ENCODE data around the gene LRRC61.

Gene LRRC61

GRCh38 chr7:150329331-150330120 lies 6.4 kb downstream of the LRRC61 start:
- no peak overlapping the region for H2BK15ac ChIP-seq (replicated peaks; ENCODE audit: low read depth)
- WGBS (ENCODE audit: extremely low coverage, insufficient coverage, low lambda C conversion rate) = no CpG with 5 or more reads among the region's 22 CpGs
- H3K9ac ChIP-seq (ENCODE audit: low read length) = no peak overlapping the region
- H4K8ac ChIP-seq (ENCODE audit: low read depth, low read length) = no peak overlapping the region
- no peak overlapping the region for H3K4ac ChIP-seq (ENCODE audit: low read depth, low read length)
- H3K56ac ChIP-seq (ENCODE audit: low read length) = peak overlapping the region; percentile 35
- H3K4me2 ChIP-seq (ENCODE audit: low read length) = no peak overlapping the region
- H2BK5ac ChIP-seq (ENCODE audit: low read length) = no peak overlapping the region
- no peaks in the 10 kb centered on the region for H3K36me3 ChIP-seq (ENCODE audit: control insufficient read depth, insufficient read depth, low read length)
- H3K79me1 ChIP-seq (ENCODE audit: low read length) = no peaks in the 10 kb centered on the region
- no peak overlapping the region for H3K27ac ChIP-seq (ENCODE audit: low read depth, low read length)
- DNase-seq = peak; percentile 56
- no peaks in the 10 kb centered on the region for H3K27me3 ChIP-seq (ENCODE audit: insufficient read depth, low read length, poor library complexity)
- H3K18ac ChIP-seq (ENCODE audit: low read length) = no peak overlapping the region
- H2AK5ac ChIP-seq (ENCODE audit: low read length) = no peak overlapping the region
- H3K79me2 ChIP-seq (ENCODE audit: control insufficient read depth, insufficient read depth, low read length) = no peaks in the 10 kb centered on the region
- no peak overlapping the region for H3K4me3 ChIP-seq (ENCODE audit: low read length)
- no peak overlapping the region for H3K23ac ChIP-seq (ENCODE audit: low read length)
- H4K5ac ChIP-seq (ENCODE audit: low read length) = no peak overlapping the region
- no peak overlapping the region for H2BK120ac ChIP-seq (ENCODE audit: low read depth, low read length)
- no peaks in the 10 kb centered on the region for H3K4me1 ChIP-seq (ENCODE audit: control insufficient read depth, low read depth, low read length)

GRCh38 chr7:150330211-150330885 lies 7.2 kb downstream of the LRRC61 start:
- H3K36me3 ChIP-seq (ENCODE audit: control insufficient read depth, insufficient read depth, low read length) = no peaks in the 10 kb centered on the region
- H2BK120ac ChIP-seq (ENCODE audit: low read depth, low read length) = no peak overlapping the region
- H3K4ac ChIP-seq (ENCODE audit: low read depth, low read length) = no peak overlapping the region
- H3K4me2 ChIP-seq (ENCODE audit: low read length) = no peak overlapping the region
- peaks cover 2% of the 10 kb centered on the region for H3K4me1 ChIP-seq (ENCODE audit: control insufficient read depth, low read depth, low read length)
- no peak overlapping the region for H2AK5ac ChIP-seq (ENCODE audit: low read length)
- no peak overlapping the region for H2BK5ac ChIP-seq (ENCODE audit: low read length)
- H3K18ac ChIP-seq (ENCODE audit: low read length) = no peak overlapping the region
- H4K8ac ChIP-seq (ENCODE audit: low read depth, low read length) = no peak overlapping the region
- H4K5ac ChIP-seq (ENCODE audit: low read length) = no peak overlapping the region
- no peaks in the 10 kb centered on the region for H3K79me2 ChIP-seq (ENCODE audit: control insufficient read depth, insufficient read depth, low read length)
- no peak for DNase-seq
- H2BK15ac ChIP-seq (replicated peaks; ENCODE audit: low read depth) = no peak overlapping the region
- H3K56ac ChIP-seq (ENCODE audit: low read length) = no peak overlapping the region
- H3K23ac ChIP-seq (ENCODE audit: low read length) = no peak overlapping the region
- no CpG with 5 or more reads among the region's 19 CpGs for WGBS (ENCODE audit: extremely low coverage, insufficient coverage, low lambda C conversion rate)
- H3K27ac ChIP-seq (ENCODE audit: low read depth, low read length) = no peak overlapping the region
- no peaks in the 10 kb centered on the region for H3K79me1 ChIP-seq (ENCODE audit: low read length)
- H3K9ac ChIP-seq (ENCODE audit: low read length) = no peak overlapping the region
- H3K27me3 ChIP-seq (ENCODE audit: insufficient read depth, low read length, poor library complexity) = no peaks in the 10 kb centered on the region
- H3K4me3 ChIP-seq (ENCODE audit: low read length) = no peak overlapping the region

GRCh38 chr7:150332852-150333635 lies 9.9 kb downstream of the LRRC61 start:
- no peak for DNase-seq
- H3K4ac ChIP-seq (ENCODE audit: low read depth, low read length) = no peak overlapping the region
- H3K4me2 ChIP-seq (ENCODE audit: low read length) = no peak overlapping the region
- no peak overlapping the region for H2BK15ac ChIP-seq (replicated peaks; ENCODE audit: low read depth)
- H3K27ac ChIP-seq (ENCODE audit: low read depth, low read length) = no peak overlapping the region
- H3K27me3 ChIP-seq (ENCODE audit: insufficient read depth, low read length, poor library complexity) = no peaks in the 10 kb centered on the region
- H3K9ac ChIP-seq (ENCODE audit: low read length) = no peak overlapping the region
- no peak overlapping the region for H3K4me3 ChIP-seq (ENCODE audit: low read length)
- no peaks in the 10 kb centered on the region for H3K36me3 ChIP-seq (ENCODE audit: control insufficient read depth, insufficient read depth, low read length)
- no peak overlapping the region for H4K5ac ChIP-seq (ENCODE audit: low read length)
- no peak overlapping the region for H3K18ac ChIP-seq (ENCODE audit: low read length)
- H4K8ac ChIP-seq (ENCODE audit: low read depth, low read length) = no peak overlapping the region
- H2AK5ac ChIP-seq (ENCODE audit: low read length) = no peak overlapping the region
- H3K79me2 ChIP-seq (ENCODE audit: control insufficient read depth, insufficient read depth, low read length) = no peaks in the 10 kb centered on the region
- H3K4me1 ChIP-seq (ENCODE audit: control insufficient read depth, low read depth, low read length) = peaks cover 7% of the 10 kb centered on the region
- whole genome bisulfite sequencing (ENCODE audit: extremely low coverage, insufficient coverage, low lambda C conversion rate) = no CpG with 5 or more reads among the region's 18 CpGs
- H3K56ac ChIP-seq (ENCODE audit: low read length) = no peak overlapping the region
- H3K79me1 ChIP-seq (ENCODE audit: low read length) = no peaks in the 10 kb centered on the region
- no peak overlapping the region for H3K23ac ChIP-seq (ENCODE audit: low read length)
- no peak overlapping the region for H2BK5ac ChIP-seq (ENCODE audit: low read length)
- no peak overlapping the region for H2BK120ac ChIP-seq (ENCODE audit: low read depth, low read length)

GRCh38 chr7:150333659-150334058 lies 10.5 kb downstream of the LRRC61 start:
- no peak for DNase-seq

GRCh38 chr7:150334108-150334507 lies 11.0 kb downstream of the LRRC61 start:
- H3K27ac ChIP-seq (ENCODE audit: low read depth, low read length) = no peak overlapping the region
- H4K8ac ChIP-seq (ENCODE audit: low read depth, low read length) = no peak overlapping the region
- H3K4ac ChIP-seq (ENCODE audit: low read depth, low read length) = no peak overlapping the region
- no peak overlapping the region for H3K4me2 ChIP-seq (ENCODE audit: low read length)
- no peaks in the 10 kb centered on the region for H3K79me1 ChIP-seq (ENCODE audit: low read length)
- WGBS (ENCODE audit: extremely low coverage, insufficient coverage, low lambda C conversion rate) = no CpG with 5 or more reads among the region's 8 CpGs
- peaks cover 7% of the 10 kb centered on the region for H3K4me1 ChIP-seq (ENCODE audit: control insufficient read depth, low read depth, low read length)
- no peaks in the 10 kb centered on the region for H3K27me3 ChIP-seq (ENCODE audit: insufficient read depth, low read length, poor library complexity)
- H2BK15ac ChIP-seq (replicated peaks; ENCODE audit: low read depth) = no peak overlapping the region
- no peak overlapping the region for H2AK5ac ChIP-seq (ENCODE audit: low read length)
- H2BK120ac ChIP-seq (ENCODE audit: low read depth, low read length) = no peak overlapping the region
- H4K5ac ChIP-seq (ENCODE audit: low read length) = no peak overlapping the region
- no peak for DNase-seq
- no peak overlapping the region for H3K56ac ChIP-seq (ENCODE audit: low read length)
- H3K9ac ChIP-seq (ENCODE audit: low read length) = no peak overlapping the region
- no peak overlapping the region for H2BK5ac ChIP-seq (ENCODE audit: low read length)
- H3K36me3 ChIP-seq (ENCODE audit: control insufficient read depth, insufficient read depth, low read length) = no peaks in the 10 kb centered on the region
- no peak overlapping the region for H3K4me3 ChIP-seq (ENCODE audit: low read length)
- no peaks in the 10 kb centered on the region for H3K79me2 ChIP-seq (ENCODE audit: control insufficient read depth, insufficient read depth, low read length)
- H3K18ac ChIP-seq (ENCODE audit: low read length) = no peak overlapping the region
- H3K23ac ChIP-seq (ENCODE audit: low read length) = no peak overlapping the region

More at GRCh38 chr7:150333659-150334058, 10.5 kb downstream of the LRRC61 start:
- no peaks in the 10 kb centered on the region for H3K27me3 ChIP-seq (ENCODE audit: insufficient read depth, low read length, poor library complexity)
- H4K5ac ChIP-seq (ENCODE audit: low read length) = no peak overlapping the region
- H3K4me2 ChIP-seq (ENCODE audit: low read length) = no peak overlapping the region
- H2BK15ac ChIP-seq (replicated peaks; ENCODE audit: low read depth) = no peak overlapping the region
- no peak overlapping the region for H3K27ac ChIP-seq (ENCODE audit: low read depth, low read length)
- no peak overlapping the region for H3K9ac ChIP-seq (ENCODE audit: low read length)
- H3K79me1 ChIP-seq (ENCODE audit: low read length) = no peaks in the 10 kb centered on the region
- no peak overlapping the region for H2AK5ac ChIP-seq (ENCODE audit: low read length)
- H3K4ac ChIP-seq (ENCODE audit: low read depth, low read length) = no peak overlapping the region
- no peaks in the 10 kb centered on the region for H3K36me3 ChIP-seq (ENCODE audit: control insufficient read depth, insufficient read depth, low read length)
- no peaks in the 10 kb centered on the region for H3K79me2 ChIP-seq (ENCODE audit: control insufficient read depth, insufficient read depth, low read length)
- no CpG with 5 or more reads among the region's 10 CpGs for WGBS (ENCODE audit: extremely low coverage, insufficient coverage, low lambda C conversion rate)
- H3K4me3 ChIP-seq (ENCODE audit: low read length) = no peak overlapping the region
- H3K56ac ChIP-seq (ENCODE audit: low read length) = no peak overlapping the region
- H4K8ac ChIP-seq (ENCODE audit: low read depth, low read length) = no peak overlapping the region
- no peak overlapping the region for H2BK120ac ChIP-seq (ENCODE audit: low read depth, low read length)
- peaks cover 7% of the 10 kb centered on the region for H3K4me1 ChIP-seq (ENCODE audit: control insufficient read depth, low read depth, low read length)
- H3K23ac ChIP-seq (ENCODE audit: low read length) = no peak overlapping the region
- no peak overlapping the region for H2BK5ac ChIP-seq (ENCODE audit: low read length)
- no peak overlapping the region for H3K18ac ChIP-seq (ENCODE audit: low read length)
